Activated CD4-positive, alpha-beta T cell treated with anti-CD3 and anti-CD28 coated beads for 24 hours (primary cell): Measurements from ENCODE around the gene AKAP13.
A peak's percentile ranks its signal among the peaks of the same experiment; 100 is the strongest.

Source experiments
- DNase-seq, 2 donors: peaks; one replicate each; pipeline ENCODE4 v3.0.0-alpha.2; 2020; ENCODE audit warnings: low read depth in 2 of 2

Gene AKAP13

DNA sequence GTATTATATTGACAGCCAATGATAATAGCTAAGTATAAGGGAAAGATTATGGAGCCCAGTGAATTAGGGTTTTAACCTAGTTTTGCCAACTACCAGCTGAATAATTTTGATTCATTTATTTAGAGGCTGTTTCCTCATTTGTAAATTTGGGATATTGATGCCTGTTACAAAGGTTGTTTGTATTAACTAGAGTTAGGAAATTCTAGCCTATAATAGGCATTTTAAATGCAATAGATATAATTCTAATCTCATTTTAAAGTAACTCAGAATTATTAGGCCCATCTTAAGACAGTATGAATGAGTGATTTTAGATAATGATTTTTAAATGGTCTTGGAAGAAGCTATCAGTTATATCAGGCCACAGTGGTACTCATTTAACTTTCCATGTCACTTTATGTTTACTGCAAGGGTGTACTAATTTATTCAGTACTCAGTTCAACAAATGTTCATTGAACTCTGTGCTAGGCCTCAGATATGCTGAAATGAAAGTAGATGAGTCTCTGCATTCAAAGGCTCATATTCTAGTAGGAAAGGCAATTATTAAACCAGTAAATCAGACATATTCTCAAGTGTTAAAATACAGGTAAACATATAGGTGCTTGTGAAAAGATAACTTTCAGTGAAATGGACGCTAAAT is 213.5 kb downstream of the AKAP13 start:
- DNase-seq: no peak

DNA sequence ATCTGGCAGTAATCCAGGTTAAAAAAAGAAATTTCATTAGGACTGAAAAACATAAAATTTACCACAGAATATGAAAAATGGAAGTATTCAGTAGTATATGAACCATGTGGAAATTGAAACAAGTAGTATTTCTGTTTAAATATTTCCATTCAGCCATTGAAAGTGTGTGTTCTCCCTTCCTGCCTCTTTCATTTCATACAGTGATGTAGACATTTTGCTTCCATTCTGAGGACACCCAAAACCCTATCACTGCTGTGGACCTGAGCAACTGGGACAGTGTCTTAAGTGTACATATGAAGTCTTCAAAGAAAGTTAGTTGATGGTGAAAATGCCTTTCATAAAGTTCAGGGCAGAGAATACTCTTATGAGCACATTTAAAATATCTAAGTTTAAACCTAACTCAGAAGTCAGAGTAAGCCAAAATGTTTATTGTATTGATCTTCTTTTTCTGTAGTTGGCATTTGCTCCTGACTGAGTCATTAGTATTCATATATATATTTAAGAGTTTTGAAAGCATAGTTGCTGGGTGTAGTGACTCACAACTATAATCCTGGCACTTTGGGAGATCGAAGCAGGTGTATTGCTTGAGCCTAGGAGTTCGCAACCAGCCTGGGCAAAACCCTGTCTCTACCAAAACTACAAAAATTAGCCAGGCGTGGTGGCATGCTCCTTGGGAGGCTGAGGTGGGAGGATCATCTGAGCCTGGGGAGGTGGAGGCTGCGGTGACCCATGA is 215.6 kb downstream of the AKAP13 start:
- no peak for DNase-seq

- no peak for DNase-seq
Measured at GRCh38 chr15:85597155-85597815, 216.9 kb downstream of the AKAP13 start.

GRCh38 chr15:85598219-85598618 is 217.8 kb downstream of the AKAP13 start:
- DNase-seq: no peak

DNA sequence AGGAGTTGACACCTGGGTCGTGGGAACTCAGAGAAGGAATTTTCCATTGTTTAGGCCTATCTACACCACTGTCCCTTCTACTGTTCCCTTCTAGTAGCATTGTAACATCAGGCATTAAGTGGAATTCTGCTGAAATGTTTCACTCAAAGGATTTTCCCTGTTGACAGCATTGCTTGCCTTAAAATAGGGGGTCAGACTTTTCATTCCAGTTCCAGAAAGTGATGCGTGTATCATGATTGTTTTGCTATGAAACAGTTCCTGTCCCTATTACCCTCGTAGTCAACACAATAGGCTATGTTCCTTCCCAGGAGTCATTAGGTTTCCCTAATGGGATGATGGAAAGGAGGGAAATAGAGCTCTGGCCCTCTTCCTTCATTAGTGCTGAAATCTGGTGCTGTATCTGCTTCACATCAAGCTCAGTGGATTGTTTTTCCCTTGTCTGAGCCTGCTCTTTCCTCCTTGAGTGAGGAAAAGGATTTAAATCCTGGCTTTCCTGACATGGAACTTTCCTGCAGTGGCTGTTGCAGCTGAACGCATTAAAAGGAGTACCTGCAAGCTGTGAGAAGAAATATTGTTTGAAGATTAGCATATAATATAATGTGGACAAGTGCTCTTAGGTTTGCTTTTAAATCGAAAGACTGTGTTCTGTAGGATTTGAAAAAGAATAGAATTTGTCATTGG is 218.5 kb downstream of the AKAP13 start:
- no peak for DNase-seq

- DNase-seq: no peak
Measured at GRCh38 chr15:85600001-85600400, 219.6 kb downstream of the AKAP13 start.

DNA sequence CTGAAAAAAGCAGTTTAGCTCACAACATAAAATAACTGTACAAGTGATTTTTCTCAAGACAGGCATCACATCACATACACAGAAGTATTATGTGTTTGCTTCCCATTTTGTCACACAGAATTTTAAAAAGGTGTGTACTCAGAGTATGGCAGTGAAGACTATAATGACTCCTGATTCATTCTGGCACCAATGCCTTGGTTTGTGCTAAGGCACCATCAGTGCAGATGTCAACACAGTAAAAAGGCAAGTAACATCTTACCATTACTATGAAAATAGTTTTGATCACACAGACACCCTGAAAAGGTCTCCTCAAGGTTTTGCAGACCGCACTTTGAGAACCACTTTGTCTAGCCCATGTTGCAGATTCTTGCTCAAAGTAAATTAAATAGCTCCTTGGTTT is 222.8 kb downstream of the AKAP13 start:
- no peak for DNase-seq

DNA sequence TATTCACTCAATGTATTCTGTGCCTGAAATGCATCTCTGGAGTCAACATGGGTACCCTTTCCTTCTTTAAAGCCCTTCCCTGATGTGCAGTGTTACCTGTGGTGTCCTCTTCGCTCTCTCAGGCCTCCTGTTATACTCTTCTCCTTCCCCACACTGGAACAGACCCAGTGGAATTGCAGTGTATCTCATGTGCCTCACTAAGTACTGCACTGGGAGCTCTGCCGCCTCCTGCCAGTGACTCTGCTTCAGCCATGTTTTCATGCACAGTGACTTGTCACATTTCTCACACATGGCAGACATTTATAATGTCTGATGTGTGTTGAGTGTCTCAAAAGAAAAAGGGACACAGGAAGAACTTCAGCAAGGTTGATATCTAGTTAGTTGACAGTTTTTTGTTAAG is 223.3 kb downstream of the AKAP13 start:
- DNase-seq: no peak

DNA sequence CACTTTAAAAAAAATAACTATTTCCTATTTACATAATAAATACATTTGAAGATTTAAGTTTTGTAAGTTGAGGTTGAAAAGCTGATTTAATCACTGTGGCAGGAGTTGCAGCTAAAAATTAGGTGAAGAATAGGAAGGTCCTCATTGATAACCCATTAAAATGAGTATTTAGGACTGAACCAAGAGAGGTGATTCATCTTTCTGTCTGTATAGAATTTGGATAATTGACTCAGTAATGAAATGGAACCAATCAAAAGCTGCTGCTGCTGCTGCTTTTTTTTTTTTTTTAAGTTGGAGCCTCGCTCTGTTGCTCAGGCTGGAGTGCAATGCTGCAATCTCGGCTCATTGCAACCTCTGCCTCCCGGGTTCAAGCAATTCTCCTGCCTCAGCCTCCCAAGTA is 223.8 kb downstream of the AKAP13 start:
- DNase-seq: no peak

- no peak for DNase-seq
Measured at GRCh38 chr15:85606738-85607137, 226.3 kb downstream of the AKAP13 start.

- DNase-seq: no peak
Measured at GRCh38 chr15:85607141-85607806, 226.9 kb downstream of the AKAP13 start.

DNA sequence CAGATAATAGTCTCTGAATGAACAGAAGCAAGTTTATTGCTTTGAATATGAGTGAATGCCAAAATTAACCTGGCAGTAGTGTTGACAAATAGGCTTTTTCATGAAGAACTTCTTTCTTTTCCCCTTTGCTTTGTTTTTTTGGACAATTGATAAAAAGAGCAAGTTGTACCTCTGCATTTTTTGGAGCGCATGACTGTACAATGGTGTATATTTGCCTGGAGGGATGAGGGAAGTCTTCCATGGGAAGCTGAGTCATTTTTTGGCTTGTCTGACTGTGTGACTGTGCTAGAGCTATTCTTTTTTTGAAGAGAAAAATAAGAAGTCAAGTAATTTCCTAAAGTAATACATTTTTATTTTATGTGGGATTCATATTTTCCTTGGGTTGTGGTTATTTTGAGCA is 227.4 kb downstream of the AKAP13 start:
- no peak for DNase-seq

DNA sequence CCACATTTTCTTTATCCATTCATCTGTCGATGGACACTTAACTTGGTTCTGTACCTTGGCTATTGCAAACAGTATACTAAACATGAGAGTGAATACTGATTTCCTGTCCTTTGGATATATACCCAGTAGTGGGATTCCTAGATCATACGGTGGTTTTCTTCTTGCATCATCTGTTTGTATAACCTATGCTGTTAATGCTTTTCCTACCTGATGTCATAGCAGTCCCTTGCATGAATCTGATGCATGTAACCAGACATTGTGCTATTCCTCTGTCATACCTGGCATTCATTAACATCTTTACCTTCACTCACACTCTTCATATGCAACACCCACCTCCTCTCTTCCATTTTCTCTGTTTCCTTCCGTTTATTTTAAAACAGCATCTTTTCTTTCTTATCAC is 229.1 kb downstream of the AKAP13 start:
- DNase-seq: no peak

GRCh38 chr15:85611361-85611760 is 231.0 kb downstream of the AKAP13 start:
- no peak for DNase-seq

- DNase-seq: no peak
Measured at GRCh38 chr15:85614059-85614458, 233.7 kb downstream of the AKAP13 start.

DNA sequence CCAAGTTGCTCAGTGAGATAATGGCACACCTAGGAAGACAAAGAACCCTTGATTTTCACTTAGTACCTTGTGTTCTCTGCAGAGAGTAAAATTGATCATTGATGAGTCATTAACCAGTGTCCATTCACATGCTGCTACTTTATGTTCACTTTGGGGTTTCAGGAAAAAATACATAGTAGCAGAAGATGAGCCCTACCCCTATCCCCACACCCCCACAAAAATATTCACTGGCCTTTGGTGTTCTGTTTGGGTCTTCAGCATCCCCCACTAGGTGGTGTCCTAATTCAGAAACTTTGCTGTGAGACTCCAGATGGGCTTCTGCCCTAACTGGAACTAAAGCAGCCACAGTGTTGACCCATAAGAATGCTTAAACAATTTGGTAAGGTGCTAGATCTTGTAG is 235.5 kb downstream of the AKAP13 start:
- no peak for DNase-seq

DNA sequence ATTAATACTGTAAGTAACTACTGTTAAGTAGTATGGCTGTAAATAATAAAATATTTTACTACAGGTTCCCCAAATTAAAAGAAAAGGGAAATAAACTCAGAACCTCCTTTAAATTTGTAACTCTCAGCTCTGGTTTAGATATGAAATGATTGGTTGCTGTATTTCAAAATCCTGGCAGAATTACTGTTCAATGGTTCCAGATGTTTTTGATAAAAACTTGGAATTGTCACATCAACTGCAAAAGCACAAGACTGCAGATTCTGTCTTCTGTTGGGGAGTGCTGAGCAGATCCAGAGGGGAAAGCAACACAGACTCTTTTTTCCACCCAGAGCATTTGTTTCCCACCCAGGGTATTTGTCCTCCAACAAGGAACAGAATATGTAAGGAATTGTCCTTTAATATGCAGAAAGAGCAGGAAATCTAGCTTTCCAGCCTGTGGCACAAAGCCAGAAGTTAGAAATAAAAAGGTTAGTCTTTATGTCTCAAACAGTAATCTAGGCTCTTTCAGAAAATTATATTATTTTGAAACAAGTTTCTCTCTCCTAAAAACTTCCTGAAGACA is 236.2 kb downstream of the AKAP13 start:
- no peak for DNase-seq

- DNase-seq: no peak
Measured at GRCh38 chr15:85618228-85618505, 237.8 kb downstream of the AKAP13 start.

- peak; percentile 49 to 52 for DNase-seq
Measured at GRCh38 chr15:85618956-85619491, 238.6 kb downstream of the AKAP13 start.

- no peak for DNase-seq
Measured at GRCh38 chr15:85619992-85620689, 239.7 kb downstream of the AKAP13 start.

- DNase-seq: no peak
Measured at GRCh38 chr15:85620690-85621049, 240.3 kb downstream of the AKAP13 start.
